Measurements from ENCODE around the gene TNFRSF13B.
"Not testable (repeated sequence)": the region's sequence is repeated elsewhere in the genome, so short reads cannot be mapped to it uniquely, and the experiment has no call there.

TNFRSF13B gene

GRCh38 chr17:16975277-16975651 is 3.3 kb upstream of the TNFRSF13B start:
- ATAC-seq (ENCODE audit: insufficient read depth, low read depth), result no peak
- H3K4me3 ChIP-seq (ENCODE audit: low read depth in 1 of 2, low read length in 2 of 2), result no peak overlapping the region
- no peaks in the 10 kb centered on the region for H3K27me3 ChIP-seq (ENCODE audit: insufficient read depth, low read length, poor library complexity)
- peak overlapping the region; percentile 2; the same call in 1 of the 2 replicates for H3K4me2 ChIP-seq (ENCODE audit: insufficient read depth, low read length)
- DNase-seq, result peak; percentile 49
- no peak overlapping the region for H2AFZ ChIP-seq (ENCODE audit: low read depth, low read length)
- TF ChIP-seq CTCF (IDR thresholded peaks at IDR 0.05; ENCODE audit: borderline replicate concordance, extremely low read depth, low read length, poor library complexity, severe bottlenecking) (no peak), EZH2 (IDR thresholded peaks at IDR 0.05; ENCODE audit: borderline replicate concordance, low read depth, low read length, severe bottlenecking) (no peak)
- H4K20me1 ChIP-seq (ENCODE audit: insufficient read depth, low read length), result no peaks in the 10 kb centered on the region
- no peaks in the 10 kb centered on the region for H3K9me3 ChIP-seq (ENCODE audit: insufficient read depth, low read length, severe bottlenecking)
- H3K9ac ChIP-seq (ENCODE audit: low read depth, low read length), result peak overlapping the region; percentile 40
- H3K4me1 ChIP-seq (ENCODE audit: insufficient read depth, low read length), result peaks cover 90% of the 10 kb centered on the region
- no peaks in the 10 kb centered on the region for H3K79me2 ChIP-seq (ENCODE audit: insufficient read depth, low read length)
- H3K36me3 ChIP-seq (ENCODE audit: insufficient read depth, low read length), result no peaks in the 10 kb centered on the region
- H3K27ac ChIP-seq (ENCODE audit: low read length), result peak overlapping the region; percentile 94

- H2AFZ ChIP-seq (ENCODE audit: low read depth, low read length), result peak overlapping the region; percentile 1; the same call in 1 of the 2 replicates
- TF ChIP-seq EZH2 (IDR thresholded peaks at IDR 0.05; ENCODE audit: borderline replicate concordance, low read depth, low read length, severe bottlenecking) (no peak), CTCF (IDR thresholded peaks at IDR 0.05; ENCODE audit: borderline replicate concordance, extremely low read depth, low read length, poor library complexity, severe bottlenecking) (no peak)
- peak overlapping the region; percentile 40 for H3K9ac ChIP-seq (ENCODE audit: low read depth, low read length)
- H3K4me2 ChIP-seq (ENCODE audit: insufficient read depth, low read length), result peak overlapping the region; percentile 2; the same call in 1 of the 2 replicates
- H3K4me3 ChIP-seq (ENCODE audit: low read depth in 1 of 2, low read length in 2 of 2), result no peak overlapping the region
- no peaks in the 10 kb centered on the region for H3K36me3 ChIP-seq (ENCODE audit: insufficient read depth, low read length)
- H3K9me3 ChIP-seq (ENCODE audit: insufficient read depth, low read length, severe bottlenecking), result no peaks in the 10 kb centered on the region
- peak overlapping the region; percentile 94 for H3K27ac ChIP-seq (ENCODE audit: low read length)
- DNase-seq (no peak), ATAC-seq (ENCODE audit: insufficient read depth, low read depth) (no peak)
- H4K20me1 ChIP-seq (ENCODE audit: insufficient read depth, low read length), result no peaks in the 10 kb centered on the region
- peaks cover 95% of the 10 kb centered on the region for H3K4me1 ChIP-seq (ENCODE audit: insufficient read depth, low read length)
- no peaks in the 10 kb centered on the region for H3K79me2 ChIP-seq (ENCODE audit: insufficient read depth, low read length)
- no peaks in the 10 kb centered on the region for H3K27me3 ChIP-seq (ENCODE audit: insufficient read depth, low read length, poor library complexity)
Measured at GRCh38 chr17:16974569-16975276, 2.8 kb upstream of the TNFRSF13B start.

- Histone ChIP-seq H3K4me3 (ENCODE audit: low read depth in 1 of 2, low read length in 2 of 2) (no peak overlapping the region), H3K9ac (ENCODE audit: low read depth, low read length) (no peak overlapping the region; the same call in 1 of the 2 replicates)
Measured at GRCh38 chr17:16973760-16974540, 2.0 kb upstream of the TNFRSF13B start.

GRCh38 chr17:16973043-16973442 is 1.1 kb upstream of the TNFRSF13B start:
- not testable (repeated sequence) for H3K4me2 ChIP-seq (ENCODE audit: insufficient read depth, low read length); H3K27me3 ChIP-seq (ENCODE audit: insufficient read depth, low read length, poor library complexity); H3K79me2 ChIP-seq (ENCODE audit: insufficient read depth, low read length); H3K9me3 ChIP-seq (ENCODE audit: insufficient read depth, low read length, severe bottlenecking); H3K36me3 ChIP-seq (ENCODE audit: insufficient read depth, low read length); H4K20me1 ChIP-seq (ENCODE audit: insufficient read depth, low read length); DNase-seq; ATAC-seq (ENCODE audit: insufficient read depth, low read depth); H3K4me3 ChIP-seq (ENCODE audit: low read depth in 1 of 2, low read length in 2 of 2); H2AFZ ChIP-seq (ENCODE audit: low read depth, low read length); H3K9ac ChIP-seq (ENCODE audit: low read depth, low read length)
- Histone ChIP-seq H3K4me1 (ENCODE audit: insufficient read depth, low read length) (peaks cover 97% of the 10 kb centered on the region), H3K27ac (ENCODE audit: low read length) (peak overlapping the region; percentile 94)

More at GRCh38 chr17:16973760-16974540, 2.0 kb upstream of the TNFRSF13B start:
- DNase-seq (no peak), ATAC-seq (ENCODE audit: insufficient read depth, low read depth) (no peak)
- Histone ChIP-seq H3K9me3 (ENCODE audit: insufficient read depth, low read length, severe bottlenecking) (no peaks in the 10 kb centered on the region), H3K27ac (ENCODE audit: low read length) (peak overlapping the region; percentile 94), H3K27me3 (ENCODE audit: insufficient read depth, low read length, poor library complexity) (no peaks in the 10 kb centered on the region), H3K79me2 (ENCODE audit: insufficient read depth, low read length) (no peaks in the 10 kb centered on the region), H4K20me1 (ENCODE audit: insufficient read depth, low read length) (no peaks in the 10 kb centered on the region), H3K36me3 (ENCODE audit: insufficient read depth, low read length) (no peaks in the 10 kb centered on the region), H2AFZ (ENCODE audit: low read depth, low read length) (no peak overlapping the region), H3K4me2 (ENCODE audit: insufficient read depth, low read length) (no peak overlapping the region), H3K4me1 (ENCODE audit: insufficient read depth, low read length) (peaks cover 97% of the 10 kb centered on the region)
- TF ChIP-seq CTCF (IDR thresholded peaks at IDR 0.05; ENCODE audit: borderline replicate concordance, extremely low read depth, low read length, poor library complexity, severe bottlenecking) (no peak), EZH2 (IDR thresholded peaks at IDR 0.05; ENCODE audit: borderline replicate concordance, low read depth, low read length, severe bottlenecking) (no peak)

Data from DND-41 (cell line).